Progenitor cell of endocrine pancreas (in vitro differentiated cells): Measurements from ENCODE around the gene UBE2J1. TPM values are rescaled to one million over a fixed set of nuclear protein-coding genes. Genes with fewer than 3 reads are reported as not detected.
"Not testable (repeated sequence)": the region's sequence is repeated elsewhere in the genome, so short reads cannot be mapped to it uniquely, and the experiment has no call there.

Experiments used
- DNase-seq: peaks from one replicate; pipeline ENCODE4 v3.0.0; 2021; ENCODE audit warnings: low spot score; ENCODE audit not compliant: unreplicated experiment
- H3K27ac Mint-ChIP-seq: 2 replicates; pipeline ENCODE4 v1.8.0; 2021; ENCODE audit warnings: mild to moderate bottlenecking, moderate library complexity, mixed read lengths
- H3K27me3 Mint-ChIP-seq: 2 replicates; pipeline ENCODE4 v1.8.0; 2021; ENCODE audit warnings: mixed read lengths
- H3K36me3 Mint-ChIP-seq: 2 replicates; pipeline ENCODE4 v1.8.0; 2022; ENCODE audit warnings: mixed read lengths; ENCODE audit not compliant: insufficient read depth
- H3K4me1 Mint-ChIP-seq: 2 replicates; pipeline ENCODE4 v1.8.0; 2021; ENCODE audit warnings: low read depth, mixed read lengths
- H3K4me3 Mint-ChIP-seq: 2 replicates; pipeline ENCODE4 v1.8.0; 2021; ENCODE audit warnings: low read depth, mild to moderate bottlenecking, moderate library complexity, mixed read lengths
- H3K9me3 Mint-ChIP-seq: 2 replicates; pipeline ENCODE4 v1.8.0; 2021; ENCODE audit warnings: low read depth, mixed read lengths
- CTCF ChIP-seq: fragments of 200-600 bp; sonication (generic); IDR thresholded peaks from one replicate; pipeline ENCODE4 v1.5.0; 2021; ENCODE audit warnings: antibody characterized with exemption, mild to moderate bottlenecking; ENCODE audit not compliant: unreplicated experiment
- total RNA-seq: library from RNA; stranded (reverse); gene quantifications from 2 replicates; pipeline ENCODE4 v1.2.1, GENCODE V29; 2021

Gene UBE2J1
- total RNA-seq, 1 donor from 2014 or later = 36.2 TPM

DNA sequence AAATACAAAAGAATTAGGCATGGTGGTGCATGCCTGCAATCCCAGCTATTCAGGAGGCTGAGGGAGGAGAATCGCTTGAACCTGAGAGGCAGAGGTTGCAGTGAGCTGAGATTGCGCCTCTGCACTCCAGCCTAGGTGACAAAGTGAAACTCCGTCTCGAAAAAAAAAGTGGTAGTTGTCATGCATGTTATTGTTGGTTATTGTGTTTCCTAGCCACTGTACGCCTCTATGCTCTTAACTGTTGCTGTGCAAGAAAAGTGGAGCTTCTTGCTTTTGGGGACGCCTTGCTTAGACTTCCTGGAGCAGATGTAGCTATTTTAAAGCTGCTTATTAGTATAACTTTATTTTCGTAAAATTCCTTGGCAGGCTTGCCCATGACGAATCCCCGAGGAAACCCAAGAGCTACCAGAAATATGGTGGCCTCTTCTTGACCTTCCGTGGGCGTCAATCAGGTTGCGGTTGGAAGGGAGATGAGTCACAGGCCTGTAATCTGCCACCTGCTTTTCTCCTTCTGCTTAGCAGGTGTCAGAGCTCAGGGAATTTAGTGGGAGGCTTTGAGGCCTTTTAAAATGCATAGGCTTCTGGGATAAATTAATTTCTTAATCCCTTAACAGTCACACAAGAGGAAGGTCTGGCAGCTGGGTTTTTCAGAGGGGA lies 54.7 kb downstream of the UBE2J1 start:
- Mint-ChIP-seq H3K36me3 (no peaks in the 10 kb centered on the region), H3K27ac (no peak overlapping the region), H3K27me3 (no peaks in the 10 kb centered on the region), H3K4me1 (peaks cover 1% of the 10 kb centered on the region), H3K9me3 (peaks cover 3% of the 10 kb centered on the region), H3K4me3 (no peak overlapping the region)
- DNase-seq = no peak
- no peak for TF ChIP-seq CTCF

DNA sequence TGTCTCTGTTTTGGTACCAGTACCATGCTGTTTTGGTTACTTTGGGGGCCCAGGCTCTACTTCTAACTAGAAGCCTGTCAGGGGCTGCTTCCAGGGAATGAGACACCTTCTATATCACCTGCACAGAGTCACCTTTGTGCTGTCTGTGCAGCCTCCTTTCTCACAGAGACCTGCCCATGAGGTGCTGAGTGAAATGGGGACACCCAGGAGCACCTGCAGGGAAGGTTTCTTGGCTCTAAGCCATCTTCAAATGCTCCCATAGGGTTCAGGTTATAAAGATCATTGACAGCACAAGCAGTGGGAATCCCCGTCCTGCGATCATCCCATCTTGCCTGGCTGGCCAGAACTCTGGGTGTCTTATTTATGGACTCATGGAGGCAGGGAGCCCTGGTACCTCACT lies 56.5 kb downstream of the UBE2J1 start:
- H3K27me3 Mint-ChIP-seq = peaks cover 6% of the 10 kb centered on the region
- TF ChIP-seq CTCF = no peak
- H3K4me1 Mint-ChIP-seq = peaks cover 1% of the 10 kb centered on the region
- H3K27ac Mint-ChIP-seq = no peak overlapping the region
- no peaks in the 10 kb centered on the region for H3K36me3 Mint-ChIP-seq
- DNase-seq = no peak
- H3K4me3 Mint-ChIP-seq = no peak overlapping the region
- peaks cover 3% of the 10 kb centered on the region for H3K9me3 Mint-ChIP-seq

GRCh38 chr6:89295116-89295515 lies 57.4 kb downstream of the UBE2J1 start:
- H3K4me3 Mint-ChIP-seq, DNase-seq, H3K4me1 Mint-ChIP-seq, H3K27ac Mint-ChIP-seq, H3K36me3 Mint-ChIP-seq, H3K27me3 Mint-ChIP-seq, H3K9me3 Mint-ChIP-seq: not testable (repeated sequence)

GRCh38 chr6:89291256-89291819 lies 61.2 kb downstream of the UBE2J1 start:
- H3K36me3 Mint-ChIP-seq = no peaks in the 10 kb centered on the region
- H3K4me1 Mint-ChIP-seq = peaks cover 1% of the 10 kb centered on the region
- no peak for TF ChIP-seq CTCF
- DNase-seq = no peak
- H3K27ac Mint-ChIP-seq = no peak overlapping the region
- H3K9me3 Mint-ChIP-seq = peaks cover 3% of the 10 kb centered on the region
- H3K27me3 Mint-ChIP-seq = peaks cover 12% of the 10 kb centered on the region
- no peak overlapping the region for H3K4me3 Mint-ChIP-seq

DNA sequence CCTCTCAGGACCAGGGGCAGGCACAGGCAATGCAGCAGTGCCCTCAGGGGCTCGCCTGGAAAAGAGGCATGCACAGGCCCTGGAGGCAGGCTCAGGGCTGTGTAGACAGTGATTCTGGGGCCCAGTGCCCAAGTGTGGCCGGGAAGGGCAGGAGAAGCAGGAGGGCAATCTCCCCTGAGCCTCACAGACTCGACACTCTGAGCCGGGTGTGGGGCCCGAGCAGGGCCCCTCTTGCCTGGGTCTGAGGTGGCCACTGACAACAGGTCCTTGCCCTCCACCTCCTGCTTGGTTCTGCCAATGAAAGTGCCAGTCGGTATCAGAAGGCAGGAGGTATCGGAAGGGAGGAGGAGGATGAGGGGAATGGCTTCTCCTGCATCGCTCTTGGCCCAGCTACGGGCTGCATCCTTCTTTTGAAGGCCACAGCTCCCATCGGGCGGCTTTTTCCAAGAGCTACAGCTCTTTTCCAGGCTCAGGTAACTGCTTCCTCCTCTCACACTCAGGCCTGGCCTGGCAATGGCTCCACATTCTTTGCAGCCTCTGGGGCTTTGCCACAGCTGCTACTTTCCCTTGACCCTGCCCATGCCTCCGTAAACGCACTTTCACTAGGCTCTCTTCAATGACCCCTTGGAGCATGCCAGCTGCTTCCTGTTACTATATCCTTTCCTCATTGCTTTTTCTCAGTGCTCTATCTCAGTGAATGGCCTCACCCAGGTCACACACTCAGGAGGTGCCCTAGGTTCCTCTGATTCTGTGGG lies 61.9 kb downstream of the UBE2J1 start:
- Mint-ChIP-seq H3K27me3 (peaks cover 12% of the 10 kb centered on the region), H3K27ac (no peak overlapping the region), H3K36me3 (no peaks in the 10 kb centered on the region), H3K4me3 (no peak overlapping the region), H3K9me3 (peaks cover 3% of the 10 kb centered on the region), H3K4me1 (peaks cover 1% of the 10 kb centered on the region)
- TF ChIP-seq CTCF = no peak
- no peak for DNase-seq
